GM19351 (cell line): Measurements from ENCODE around the gene VAPA.
"Not testable (repeated sequence)": the region's sequence is repeated elsewhere in the genome, so short reads cannot be mapped to it uniquely, and the experiment has no call there.

Experiments used
- ATAC-seq: cut with Tn5 transposase; IDR thresholded peaks from one replicate; pipeline ENCODE4 v1.9.1; 2021; ENCODE audit warnings: mild to moderate bottlenecking, moderate library complexity; ENCODE audit not compliant: unreplicated experiment

Gene VAPA

DNA sequence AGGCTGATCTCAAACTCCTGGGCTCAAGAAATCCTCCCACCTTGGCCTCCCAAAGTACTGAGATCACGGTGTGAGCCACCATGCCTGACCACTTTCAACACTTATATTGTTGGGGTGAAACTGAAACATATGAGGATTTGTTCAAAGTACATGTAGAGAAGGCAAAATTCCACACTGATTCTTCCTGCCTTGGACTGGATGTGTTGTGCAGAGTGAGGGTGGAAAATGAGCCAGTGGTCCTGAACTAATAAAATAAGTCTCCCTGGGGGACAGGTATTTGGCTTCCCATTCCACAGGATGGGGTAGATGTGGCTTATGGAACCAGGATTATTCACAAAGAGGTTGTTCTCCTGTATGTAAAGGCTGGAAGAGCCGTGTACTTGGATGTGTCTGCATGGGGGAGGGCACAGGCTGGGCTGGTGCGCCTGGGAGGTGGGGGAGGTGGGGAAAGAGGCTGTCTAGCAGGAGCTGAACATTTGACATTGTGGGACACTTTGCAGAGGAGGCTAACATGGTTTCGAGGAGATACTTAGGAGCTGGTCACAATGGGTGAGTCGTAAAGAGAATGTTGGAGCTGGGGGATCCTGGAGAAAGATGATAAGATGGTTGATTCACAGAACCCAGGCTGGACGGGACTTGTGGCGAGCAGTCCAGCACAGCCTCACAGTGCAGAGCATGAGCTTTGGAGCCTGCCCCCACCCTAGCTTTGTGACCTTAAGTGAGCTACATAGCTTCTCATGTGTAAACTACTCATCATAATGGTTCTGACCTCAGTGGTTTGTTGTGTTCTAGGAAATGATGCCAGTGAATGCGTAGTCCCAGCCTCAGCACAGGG is 28.4 kb upstream of the VAPA start, which contains the start of gene TXNDC2:
TXNDC2 (plus strand) TSS at position 804 of the 835 bp plus-strand sequence. CDS start 708 bp downstream, outside the sequence.
- ATAC-seq: no peak

DNA sequence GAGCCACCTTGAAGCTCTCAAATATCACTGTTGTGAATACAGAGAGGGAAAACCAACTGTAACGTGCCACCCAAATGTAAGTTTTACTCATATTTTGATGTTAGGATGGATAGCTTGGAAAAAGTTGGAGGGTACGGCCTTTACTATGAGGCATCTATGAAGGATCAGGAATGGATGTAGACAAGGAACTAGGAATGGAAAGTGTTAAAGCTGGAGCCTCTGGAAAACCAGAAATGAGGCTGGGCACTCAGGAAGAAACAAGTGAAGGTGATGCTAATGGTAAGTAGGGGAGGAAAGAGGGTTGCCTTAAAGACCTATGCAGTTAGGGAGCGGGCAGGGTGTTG is 27.8 kb upstream of the VAPA start:
- ATAC-seq: no peak

DNA sequence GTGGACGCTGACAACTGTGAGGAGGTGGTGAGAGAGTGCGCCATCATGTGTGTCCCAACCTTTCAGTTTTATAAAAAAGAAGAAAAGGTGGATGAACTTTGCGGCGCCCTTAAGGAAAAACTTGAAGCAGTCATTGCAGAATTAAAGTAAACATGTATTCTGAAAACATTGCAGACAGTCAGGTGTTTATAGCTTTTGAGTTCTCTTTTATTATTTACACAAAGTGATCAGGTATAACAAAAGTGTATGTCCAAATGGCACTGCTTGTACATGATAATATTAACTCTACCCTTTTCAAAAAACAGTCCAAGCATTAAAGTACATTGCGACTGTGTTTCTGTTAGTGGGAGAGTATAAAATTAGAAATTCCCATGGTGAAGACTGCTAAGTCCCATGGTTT is 25.8 kb upstream of the VAPA start:
- no peak for ATAC-seq

DNA sequence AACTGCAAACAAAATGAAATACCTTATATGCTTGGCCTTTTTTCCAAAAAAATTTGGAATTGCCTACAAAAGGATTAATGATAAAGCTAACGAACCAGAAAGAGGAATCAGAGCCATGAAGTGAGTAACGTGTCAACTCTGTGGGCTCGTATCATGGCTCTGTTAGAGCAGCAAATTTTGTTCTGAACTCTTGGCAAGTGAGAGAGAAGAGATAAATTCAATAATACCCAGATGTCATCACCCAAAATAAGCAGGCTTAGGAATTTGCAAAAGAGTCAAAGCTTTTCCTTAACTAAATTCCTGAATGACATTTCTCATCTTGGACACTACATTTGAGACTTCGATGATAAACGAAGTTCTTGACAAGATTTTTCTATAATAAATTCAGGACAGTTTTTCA is 23.6 kb upstream of the VAPA start:
- no peak for ATAC-seq

DNA sequence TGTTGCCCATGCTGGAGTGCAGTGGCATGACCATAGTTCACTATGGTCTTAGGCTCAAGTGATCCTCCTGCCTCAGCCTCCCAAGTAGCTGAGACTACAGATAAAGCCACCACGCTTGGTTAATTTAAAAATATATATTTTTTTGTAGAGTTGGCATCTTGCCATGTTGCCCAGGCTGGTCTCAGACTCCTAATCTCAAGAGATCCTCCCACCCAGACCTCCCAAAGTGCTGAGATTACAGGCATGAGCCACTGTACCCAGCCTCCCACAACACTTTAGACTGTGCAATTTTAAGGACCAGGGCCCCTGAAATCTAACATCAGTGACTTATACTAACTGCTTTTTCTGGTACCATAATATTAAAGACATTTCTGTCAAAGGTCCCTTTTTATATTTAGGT is 22.9 kb upstream of the VAPA start:
- no peak for ATAC-seq

DNA sequence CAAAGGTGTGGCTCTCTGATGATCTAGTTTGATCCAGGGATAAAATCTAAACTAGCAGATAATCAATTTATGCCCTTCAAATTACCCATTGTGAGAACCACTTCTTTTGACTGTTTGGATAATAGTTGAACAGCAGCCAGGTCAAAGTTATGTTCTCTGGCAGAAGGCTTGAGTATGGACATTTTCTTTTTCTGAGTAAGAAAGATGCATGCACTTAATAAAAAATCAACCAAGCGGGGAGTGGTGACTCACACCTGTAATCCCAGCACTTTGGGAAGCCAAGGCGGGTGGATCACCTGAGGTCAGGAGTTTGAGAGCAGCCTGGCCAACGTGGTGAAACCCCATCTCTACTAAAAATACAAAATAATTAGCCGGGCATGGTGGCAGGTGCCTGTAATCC is 22.3 kb upstream of the VAPA start:
- not testable (repeated sequence) for ATAC-seq

DNA sequence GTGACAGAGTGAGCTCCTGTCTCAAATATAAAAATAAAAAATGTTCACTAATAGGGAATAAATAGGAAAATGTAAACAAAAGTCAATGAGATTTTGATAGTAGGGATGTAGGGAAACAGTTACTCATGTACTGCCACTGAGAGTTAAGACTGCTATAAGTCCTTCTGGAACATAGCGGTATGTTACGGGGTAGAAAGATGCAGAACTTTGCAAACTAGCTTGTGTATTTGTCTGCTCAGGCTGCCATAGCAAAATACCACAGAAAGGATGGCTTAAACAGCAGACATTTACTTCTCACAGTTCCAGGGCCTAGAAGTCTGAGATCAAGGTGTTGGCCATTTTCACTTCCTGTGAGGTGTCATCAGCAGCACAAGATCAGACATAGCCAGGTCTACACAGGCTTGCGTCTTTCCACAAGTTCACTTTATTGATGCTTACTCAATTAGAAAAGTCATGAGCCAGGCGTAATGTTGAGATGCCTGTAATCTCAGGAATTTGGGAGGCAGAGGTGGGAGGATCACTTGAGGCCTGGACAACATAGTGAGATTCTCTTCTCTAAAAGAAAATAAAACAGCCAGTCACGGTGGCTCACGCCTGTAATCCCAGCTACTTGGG is 19.3 kb upstream of the VAPA start:
- no peak for ATAC-seq

DNA sequence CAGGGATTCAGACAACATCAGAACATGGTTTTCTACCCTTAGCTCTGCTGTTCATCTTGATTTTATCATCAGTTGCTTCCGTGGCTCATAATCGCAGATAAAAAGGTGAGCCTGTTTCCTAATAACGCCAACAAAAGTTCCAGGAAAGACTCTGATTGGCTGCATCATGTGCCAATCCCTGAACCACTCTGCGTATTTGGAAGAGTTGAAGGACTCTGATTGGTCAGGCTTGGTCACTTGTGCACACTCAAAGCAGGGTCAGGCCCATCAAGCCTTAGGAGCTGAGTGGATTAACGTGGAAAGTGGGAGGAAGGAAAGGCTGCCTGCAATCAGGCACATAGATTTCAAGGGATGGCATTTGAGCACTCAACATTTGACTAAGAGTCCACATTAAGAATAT is 16.7 kb upstream of the VAPA start:
- no peak for ATAC-seq

DNA sequence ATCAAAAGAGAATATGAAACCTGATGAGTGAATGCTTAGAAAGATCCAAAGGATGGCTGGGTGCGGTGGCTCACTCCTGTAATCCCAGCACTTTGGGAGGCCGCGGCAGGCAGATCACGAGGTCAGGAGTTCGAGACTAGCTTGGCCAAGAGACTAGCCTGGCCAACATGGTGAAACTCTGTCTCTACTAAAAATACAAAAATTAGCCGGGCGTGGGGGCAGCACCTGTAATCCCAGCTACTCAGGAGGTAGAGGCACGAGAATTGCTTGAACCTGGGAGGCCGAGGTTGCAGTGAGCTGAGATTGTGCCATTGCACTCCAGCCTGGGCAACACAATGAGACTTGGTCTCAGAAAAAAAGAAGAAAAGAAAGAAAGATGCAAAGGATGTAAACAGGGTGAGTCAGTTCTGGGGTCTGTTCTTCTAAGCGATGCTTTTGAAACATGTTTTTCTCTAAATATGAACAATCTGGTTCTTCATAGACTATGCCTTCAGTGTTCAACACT is 16.0 kb upstream of the VAPA start:
- ATAC-seq: not testable (repeated sequence)

DNA sequence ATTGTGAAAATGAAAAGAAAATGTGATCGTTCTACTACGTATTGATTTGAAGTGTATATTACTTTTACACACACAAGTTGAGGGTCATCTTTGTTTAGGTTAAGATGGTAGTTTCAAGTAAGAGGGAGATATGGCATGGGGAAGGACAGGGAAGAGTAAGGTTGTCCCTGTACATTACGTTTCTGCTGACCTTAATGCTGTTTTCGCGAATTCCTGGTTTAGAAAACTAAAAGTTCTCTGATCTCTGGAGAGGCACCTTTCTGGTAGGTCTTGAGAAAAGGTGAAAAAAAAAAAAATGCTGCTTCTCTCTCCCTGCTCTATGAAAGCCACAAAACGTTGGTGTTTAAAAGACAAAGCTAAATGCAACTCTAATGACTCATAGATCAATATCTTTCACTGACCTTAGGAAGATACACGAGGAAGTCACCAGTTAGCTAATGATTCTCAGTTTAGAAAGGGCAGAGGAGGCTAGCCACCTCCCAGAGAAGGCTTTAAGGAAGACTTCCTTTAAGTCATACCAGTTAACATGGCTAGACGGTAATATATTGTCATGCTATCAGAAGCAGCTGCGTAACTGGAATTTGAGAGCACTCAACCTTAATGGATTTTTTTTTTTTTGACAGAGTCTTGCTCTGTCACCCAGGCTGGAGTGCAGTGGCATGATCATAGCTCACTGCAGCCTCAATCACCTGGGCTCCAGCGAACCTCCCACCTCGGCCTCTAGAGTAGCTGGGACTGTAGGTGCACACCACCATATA is 14.8 kb upstream of the VAPA start:
- ATAC-seq: no peak

DNA sequence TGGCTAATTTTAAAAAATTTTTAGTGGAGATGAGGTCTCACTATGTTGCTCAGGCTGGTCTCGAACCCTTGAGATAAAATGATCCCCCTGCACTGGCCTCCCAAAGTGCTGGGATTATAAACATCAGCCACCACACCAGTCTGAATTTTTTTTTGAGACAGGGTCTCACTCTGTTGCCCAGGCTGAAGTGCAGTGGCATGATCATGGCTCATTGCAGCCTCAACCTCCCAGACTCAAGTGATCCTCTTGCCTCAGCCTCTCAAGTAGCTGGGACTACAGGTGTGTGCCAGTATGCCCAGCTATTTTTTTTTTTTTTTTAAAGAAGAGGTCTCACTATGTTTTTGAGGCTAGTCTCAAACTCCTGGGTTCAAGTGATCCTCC is 14.3 kb upstream of the VAPA start:
- ATAC-seq: not testable (repeated sequence)

DNA sequence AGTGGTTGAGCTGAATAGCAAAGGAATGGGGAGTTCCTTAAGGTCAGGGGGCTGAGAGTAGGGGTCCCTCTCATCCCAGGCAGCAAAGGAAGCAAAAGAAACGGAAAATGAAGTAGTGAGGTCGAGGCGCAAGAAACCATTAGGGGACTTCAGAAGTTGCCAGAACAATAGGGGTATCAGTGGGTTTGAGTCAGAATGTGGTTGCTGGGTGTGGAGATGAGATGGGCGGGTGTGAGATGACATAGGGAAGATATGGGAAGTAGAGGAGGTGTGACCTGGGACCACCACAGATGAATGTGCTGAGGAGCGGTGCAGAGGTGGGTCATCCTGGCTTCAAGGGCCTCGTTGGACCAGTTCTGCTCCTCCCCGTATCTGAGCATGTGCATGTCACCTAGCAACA is 13.1 kb upstream of the VAPA start:
- no peak for ATAC-seq

DNA sequence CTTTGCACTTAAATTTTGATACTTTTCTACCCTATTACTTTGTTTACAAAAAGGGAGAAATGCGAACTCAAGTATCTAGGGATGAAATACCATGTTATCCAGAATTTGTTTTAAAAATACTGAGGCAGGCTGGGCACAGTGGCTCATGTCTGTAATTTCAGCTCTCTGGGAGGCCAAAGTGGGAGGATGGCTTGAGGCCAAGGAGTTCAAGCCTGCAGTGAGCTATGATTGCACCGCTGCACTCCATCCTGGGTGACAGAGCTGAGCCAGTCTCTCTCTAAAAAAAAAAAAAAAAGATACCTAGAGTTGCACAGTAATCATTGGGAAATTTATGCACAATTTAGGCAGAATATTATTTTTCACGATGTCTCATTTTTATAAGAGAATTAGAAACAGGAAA is 12.4 kb upstream of the VAPA start:
- no peak for ATAC-seq

DNA sequence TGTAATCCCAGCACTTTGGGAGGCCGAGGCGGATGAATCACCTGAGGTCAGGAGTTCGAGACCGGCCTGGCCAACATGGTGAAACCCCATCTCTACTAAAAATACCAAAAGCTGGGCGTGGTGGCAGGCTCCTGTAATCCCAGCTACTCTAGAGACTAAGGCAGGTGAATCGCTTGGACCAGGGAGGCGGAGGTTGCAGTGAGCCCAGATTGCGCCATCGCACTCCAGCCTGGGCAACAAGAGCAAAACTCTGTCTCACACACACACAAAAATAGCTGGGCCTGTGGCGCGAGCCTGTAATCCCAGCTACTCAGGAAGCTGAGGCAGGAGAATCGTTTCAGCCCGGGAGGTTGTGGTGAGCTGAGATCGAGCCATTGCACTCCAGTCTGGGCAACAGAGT is 11.6 kb upstream of the VAPA start:
- not testable (repeated sequence) for ATAC-seq

DNA sequence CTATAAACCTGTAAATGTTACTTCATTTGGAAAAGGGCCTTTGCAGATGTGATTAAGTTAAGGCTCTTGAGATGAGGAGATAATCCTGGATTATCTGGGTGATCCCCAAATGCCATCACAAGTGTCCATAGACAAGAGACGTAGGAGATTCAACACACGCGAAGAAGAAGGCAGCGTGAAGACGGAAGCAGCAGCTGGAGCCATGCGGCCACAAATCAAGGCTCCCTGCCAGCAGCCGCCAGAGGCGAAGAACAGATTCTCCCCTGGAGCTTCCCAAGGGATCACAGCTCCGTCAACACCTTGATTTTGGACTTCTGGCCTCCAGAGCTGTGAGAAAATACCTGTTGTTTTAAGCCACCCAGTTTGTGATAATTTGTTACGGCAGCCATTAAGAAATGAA is 11.0 kb upstream of the VAPA start:
- no peak for ATAC-seq

DNA sequence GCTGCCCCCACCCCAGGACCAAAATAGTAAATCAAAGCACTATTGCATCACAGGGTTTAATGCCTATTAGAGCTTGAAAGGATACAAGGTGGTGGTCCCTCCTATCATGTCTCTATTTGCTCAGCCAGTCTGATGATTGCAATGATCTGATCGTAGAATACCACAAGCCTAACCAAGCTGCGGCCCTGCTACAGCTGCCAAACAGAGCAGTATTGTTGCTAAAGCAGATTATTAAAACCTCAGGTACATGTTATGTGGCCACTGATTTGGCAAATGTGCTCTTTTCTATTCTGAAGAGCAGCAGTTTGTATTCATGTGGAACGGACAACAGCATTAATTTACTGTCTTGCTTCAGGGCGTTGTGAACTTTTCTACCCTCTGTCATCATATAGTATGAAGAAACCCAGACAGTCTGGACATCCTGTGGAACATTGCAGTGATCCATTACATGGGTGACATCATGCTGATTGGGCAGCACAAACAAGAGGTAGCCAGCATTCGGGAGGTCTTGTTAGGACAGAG is 8.4 kb upstream of the VAPA start:
- no peak for ATAC-seq

DNA sequence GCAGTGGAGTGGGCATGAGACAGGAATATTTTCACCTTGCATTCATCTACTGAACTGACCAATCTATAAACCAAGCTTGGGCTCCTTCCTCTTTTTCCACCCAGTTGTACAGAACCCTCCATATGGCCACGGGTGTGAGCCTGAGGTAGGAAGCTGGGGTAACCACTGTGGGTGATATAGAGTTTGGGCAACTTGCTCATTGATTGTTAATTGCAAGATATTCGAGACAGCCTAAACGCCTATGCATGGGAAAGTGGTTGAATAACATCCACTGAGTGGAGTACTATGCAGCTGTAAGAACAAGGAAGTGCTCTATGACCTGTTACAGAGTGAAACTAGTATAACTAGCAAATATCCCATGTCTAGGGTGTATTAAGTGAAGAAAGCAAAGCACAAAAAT is 7.3 kb upstream of the VAPA start:
- no peak for ATAC-seq

DNA sequence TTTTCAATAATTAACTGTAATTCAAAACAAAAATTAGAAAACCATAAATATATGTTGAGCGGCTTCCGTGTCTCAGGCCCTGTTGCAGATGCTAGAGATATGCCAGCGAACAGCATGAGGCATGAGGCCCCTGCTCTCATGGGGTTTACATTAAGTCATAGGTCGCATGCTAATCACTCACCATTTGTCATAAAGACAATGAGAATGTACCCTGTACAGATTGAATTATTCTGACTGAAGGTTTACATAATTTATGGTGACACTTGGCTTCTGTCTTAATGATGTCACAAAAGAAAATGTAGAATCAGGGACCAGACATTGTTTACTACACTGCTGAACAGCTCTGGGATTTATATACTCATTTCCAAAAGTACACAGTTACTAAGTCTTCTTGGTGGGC is 5.9 kb upstream of the VAPA start:
- no peak for ATAC-seq

DNA sequence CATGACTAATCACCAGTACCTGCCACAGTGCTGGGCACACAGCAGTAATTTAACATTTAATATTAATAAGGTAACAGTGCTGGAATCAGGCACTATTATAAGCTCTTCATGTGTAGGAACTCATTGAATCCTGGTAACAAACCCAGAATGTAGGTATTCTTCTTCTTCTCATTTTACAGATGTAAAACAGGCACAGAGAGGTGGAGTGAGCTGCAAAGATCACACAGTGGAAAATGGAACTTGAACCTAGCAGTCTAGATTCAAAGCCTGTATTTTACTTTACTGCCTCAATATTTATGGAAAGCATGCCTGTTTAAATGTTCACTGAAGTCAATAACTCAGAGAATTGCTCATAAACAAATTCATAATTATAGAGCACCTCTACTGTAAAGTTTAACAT is 3.7 kb upstream of the VAPA start:
- ATAC-seq: no peak

DNA sequence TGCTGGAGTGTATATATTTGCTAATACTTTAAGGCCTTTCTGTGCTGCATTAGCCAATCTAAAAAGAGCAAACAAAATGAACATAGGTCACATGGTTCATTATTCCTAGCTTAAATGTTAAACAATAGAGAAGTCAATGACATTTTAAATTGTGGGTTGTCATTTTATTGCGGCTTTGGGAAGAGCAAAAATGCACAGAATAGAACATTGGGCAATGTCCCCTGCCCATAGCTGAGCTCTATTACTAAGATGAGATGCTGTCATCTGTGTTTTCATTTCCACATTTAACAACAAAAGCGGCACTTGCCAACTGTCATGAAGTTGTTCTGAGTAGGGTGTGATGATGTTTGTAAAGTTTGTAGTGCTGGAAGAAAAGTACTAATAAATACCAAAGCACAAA is 3.2 kb upstream of the VAPA start:
- ATAC-seq: no peak

DNA sequence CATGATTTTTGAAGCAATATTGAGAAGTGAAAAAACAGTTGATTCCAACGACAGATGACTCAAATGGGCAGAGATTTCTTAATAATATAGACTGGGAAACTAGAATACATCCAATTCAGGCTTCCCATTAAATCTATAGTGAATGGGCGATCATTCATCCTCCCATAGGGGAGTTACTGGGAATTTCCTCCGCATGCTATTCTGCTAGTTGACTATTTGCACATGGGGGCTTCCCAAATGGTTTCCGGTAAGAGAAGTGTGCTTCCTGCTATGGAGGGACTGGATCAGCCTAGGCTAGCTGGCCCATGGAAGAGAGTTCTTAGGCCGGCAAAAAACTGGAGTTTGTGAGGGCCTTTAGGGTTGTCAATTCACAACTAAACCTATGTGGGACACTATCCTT is 2.6 kb upstream of the VAPA start:
- ATAC-seq: no peak

DNA sequence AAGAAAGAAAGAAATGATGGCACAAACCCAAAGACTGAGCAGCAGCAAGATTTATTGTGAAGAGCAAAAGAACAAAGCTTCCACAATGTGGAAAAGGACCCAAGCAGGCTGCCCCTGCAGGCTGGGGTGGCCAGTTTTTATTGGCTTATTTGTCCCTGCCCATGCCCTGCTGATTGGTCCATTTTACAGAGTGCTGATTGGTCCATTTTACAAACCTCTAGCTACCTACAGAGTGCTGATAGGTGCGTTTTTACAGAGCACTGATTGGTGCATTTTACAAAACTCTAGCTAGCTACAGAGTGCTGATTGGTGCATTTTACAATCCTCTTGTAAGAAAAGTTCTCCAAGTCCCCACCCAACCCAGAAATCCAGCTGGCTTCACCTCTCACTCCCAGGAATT is 1.5 kb upstream of the VAPA start:
- ATAC-seq: not testable (repeated sequence)
